KMS-11 (cell line): ENCODE measurements around the gene ARHGAP35.

Source experiments
- H2AFZ ChIP-seq: fragments of 200-600 bp; sonication (generic); 2 replicates; pipeline ENCODE4 v1.6.1; 2016; ENCODE audit warnings: antibody characterized with exemption, mixed run types, low read depth
- H3K27ac ChIP-seq: fragments of 200-600 bp; sonication (generic); 2 replicates; pipeline ENCODE4 v1.6.1; 2016; ENCODE audit warnings: mild to moderate bottlenecking, mixed run types
- H3K27me3 ChIP-seq: fragments of 200-600 bp; sonication (generic); 2 replicates; pipeline ENCODE4 v1.6.1; 2017; ENCODE audit warnings: mild to moderate bottlenecking, low read depth, mixed run types, moderate library complexity; ENCODE audit not compliant: insufficient read depth
- H3K36me3 ChIP-seq: fragments of 200-600 bp; sonication (generic); 2 replicates; pipeline ENCODE4 v1.6.1; 2017; ENCODE audit warnings: mild to moderate bottlenecking, mixed run types; ENCODE audit not compliant: insufficient read depth
- H3K4me1 ChIP-seq: fragments of 200-600 bp; sonication (generic); 2 replicates; pipeline ENCODE4 v1.6.1; 2016; ENCODE audit warnings: mild to moderate bottlenecking, low read depth, mixed run types; ENCODE audit not compliant: poor library complexity, severe bottlenecking
- H3K4me2 ChIP-seq: fragments of 200-600 bp; sonication (generic); 2 replicates; pipeline ENCODE4 v1.7.0; 2016; ENCODE audit warnings: mild to moderate bottlenecking, mixed run types
- H3K4me3 ChIP-seq: fragments of 200-600 bp; sonication (generic); IDR thresholded peaks from 2 replicates; pipeline ENCODE4 v1.6.1; 2017; ENCODE audit warnings: low read depth, low read length, mixed read lengths; ENCODE audit not compliant: insufficient read depth
- H3K79me2 ChIP-seq: fragments of 200-600 bp; sonication (generic); 2 replicates; pipeline ENCODE4 v1.6.1; 2016; ENCODE audit warnings: low read depth, mixed run types; ENCODE audit not compliant: insufficient read depth
- H3K9ac ChIP-seq: fragments of 200-600 bp; sonication (generic); 2 replicates; pipeline ENCODE4 v1.6.1; 2016; ENCODE audit warnings: mild to moderate bottlenecking, mixed run types
- H4K20me1 ChIP-seq: fragments of 200-600 bp; sonication (generic); 2 replicates; pipeline ENCODE4 v1.6.1; 2016; ENCODE audit warnings: mild to moderate bottlenecking, mixed run types; ENCODE audit not compliant: insufficient read depth
- TF ChIP-seq, protein P1 (sequence below): fragments of 200-600 bp; sonication (generic); conservative IDR thresholded peaks from 2 replicates; pipeline ENCODE4 v1.6.1; 2017; ENCODE audit warnings: low read depth, mild to moderate bottlenecking, antibody characterized with exemption, low read length, moderate library complexity, mixed read lengths

ARHGAP35 gene

GRCh38 chr19:46901701-46902401, 41.1 kb downstream of the ARHGAP35 start:
- peaks cover 8% of the 10 kb centered on the region; the same call in 1 of the 2 replicates for H4K20me1 ChIP-seq
- H3K9ac ChIP-seq: no peak overlapping the region

GRCh38 chr19:46902402-46902766, 41.6 kb downstream of the ARHGAP35 start:
- H4K20me1 ChIP-seq: peaks cover 8% of the 10 kb centered on the region; the same call in 1 of the 2 replicates
- no peaks in the 10 kb centered on the region for H3K36me3 ChIP-seq
- H3K4me2 ChIP-seq: no peak overlapping the region
- no peak overlapping the region for H3K27ac ChIP-seq
- TF ChIP-seq, protein P1, sequence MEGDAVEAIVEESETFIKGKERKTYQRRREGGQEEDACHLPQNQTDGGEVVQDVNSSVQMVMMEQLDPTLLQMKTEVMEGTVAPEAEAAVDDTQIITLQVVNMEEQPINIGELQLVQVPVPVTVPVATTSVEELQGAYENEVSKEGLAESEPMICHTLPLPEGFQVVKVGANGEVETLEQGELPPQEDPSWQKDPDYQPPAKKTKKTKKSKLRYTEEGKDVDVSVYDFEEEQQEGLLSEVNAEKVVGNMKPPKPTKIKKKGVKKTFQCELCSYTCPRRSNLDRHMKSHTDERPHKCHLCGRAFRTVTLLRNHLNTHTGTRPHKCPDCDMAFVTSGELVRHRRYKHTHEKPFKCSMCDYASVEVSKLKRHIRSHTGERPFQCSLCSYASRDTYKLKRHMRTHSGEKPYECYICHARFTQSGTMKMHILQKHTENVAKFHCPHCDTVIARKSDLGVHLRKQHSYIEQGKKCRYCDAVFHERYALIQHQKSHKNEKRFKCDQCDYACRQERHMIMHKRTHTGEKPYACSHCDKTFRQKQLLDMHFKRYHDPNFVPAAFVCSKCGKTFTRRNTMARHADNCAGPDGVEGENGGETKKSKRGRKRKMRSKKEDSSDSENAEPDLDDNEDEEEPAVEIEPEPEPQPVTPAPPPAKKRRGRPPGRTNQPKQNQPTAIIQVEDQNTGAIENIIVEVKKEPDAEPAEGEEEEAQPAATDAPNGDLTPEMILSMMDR: no peak
- H3K4me3 ChIP-seq: no peak overlapping the region
- H3K4me1 ChIP-seq: peaks cover 2% of the 10 kb centered on the region
- peaks cover 59% of the 10 kb centered on the region; the same call in 1 of the 2 replicates for H3K79me2 ChIP-seq
- no peak overlapping the region for H3K9ac ChIP-seq
- no peak overlapping the region for H2AFZ ChIP-seq
- H3K27me3 ChIP-seq: no peaks in the 10 kb centered on the region

More at GRCh38 chr19:46901701-46902401, 41.1 kb downstream of the ARHGAP35 start:
- Histone ChIP-seq H3K36me3 (no peaks in the 10 kb centered on the region), H3K4me2 (no peak overlapping the region), H3K79me2 (peaks cover 63% of the 10 kb centered on the region; the same call in 1 of the 2 replicates), H3K27ac (no peak overlapping the region), H3K4me1 (peaks cover 7% of the 10 kb centered on the region), H3K4me3 (no peak overlapping the region), H2AFZ (no peak overlapping the region), H3K27me3 (no peaks in the 10 kb centered on the region)
- TF ChIP-seq, protein P1: no peak

- Histone ChIP-seq H2AFZ (no peak overlapping the region), H3K36me3 (no peaks in the 10 kb centered on the region), H3K4me2 (no peak overlapping the region), H3K4me1 (no peaks in the 10 kb centered on the region), H3K9ac (no peak overlapping the region), H3K27me3 (no peaks in the 10 kb centered on the region), H3K27ac (no peak overlapping the region), H4K20me1 (peaks cover 5% of the 10 kb centered on the region; the same call in 1 of the 2 replicates), H3K79me2 (peaks cover 51% of the 10 kb centered on the region; the same call in 1 of the 2 replicates), H3K4me3 (no peak overlapping the region)
- TF ChIP-seq, protein P1: no peak
These were observed 42.7 kb downstream of the ARHGAP35 start for GRCh38 chr19:46903458-46903857.

DNA sequence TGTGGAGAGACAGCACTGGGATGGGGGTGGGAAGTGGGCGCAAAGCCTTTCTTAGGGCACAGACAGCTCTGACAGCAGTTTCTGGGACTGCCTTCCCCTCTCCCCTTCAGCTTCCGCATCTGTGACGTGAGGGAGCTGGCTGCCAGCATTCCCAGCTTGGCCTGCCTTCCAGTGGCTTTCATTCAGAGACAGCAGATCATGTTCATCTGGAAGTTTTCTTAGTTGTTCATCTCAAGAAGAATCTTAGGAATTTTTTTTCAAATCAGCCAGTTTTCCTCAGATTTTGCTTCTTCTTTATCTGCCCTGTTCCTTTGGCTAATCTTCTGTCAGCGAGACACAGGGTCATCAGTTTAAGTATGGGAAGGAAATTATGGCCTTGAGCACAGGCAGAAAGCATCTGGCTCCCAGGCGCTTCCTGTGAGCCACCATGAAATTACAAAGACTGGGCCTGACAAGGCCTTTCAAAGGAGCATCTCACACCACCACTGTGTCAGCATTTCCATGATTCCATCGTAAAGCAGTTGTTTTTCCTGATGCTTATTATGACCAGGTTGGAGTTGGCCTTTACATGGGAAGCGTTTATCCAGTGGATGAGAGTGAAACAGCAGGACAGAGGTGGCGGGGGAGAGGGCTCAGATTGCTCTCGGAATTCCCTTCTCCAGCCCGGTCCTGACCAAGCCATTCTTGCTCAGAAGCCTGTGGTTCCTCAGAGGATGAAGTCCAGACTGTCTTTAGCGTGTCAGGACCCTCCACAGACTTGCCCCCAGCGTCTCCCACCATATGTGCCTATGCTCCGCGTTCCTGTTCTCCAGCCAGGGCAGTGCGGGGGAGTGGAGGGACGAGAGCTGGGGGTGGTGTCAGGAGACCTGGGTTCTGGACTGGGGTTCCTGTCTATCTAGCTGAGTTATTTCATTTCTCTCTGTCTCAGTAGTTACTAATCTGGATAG, 43.6 kb downstream of the ARHGAP35 start:
- H3K79me2 ChIP-seq: peaks cover 52% of the 10 kb centered on the region; the same call in 1 of the 2 replicates
- H3K27ac ChIP-seq: no peak overlapping the region
- H3K27me3 ChIP-seq: no peaks in the 10 kb centered on the region
- H4K20me1 ChIP-seq: peaks cover 8% of the 10 kb centered on the region; the same call in 1 of the 2 replicates
- H3K36me3 ChIP-seq: no peaks in the 10 kb centered on the region
- no peak overlapping the region for H3K4me2 ChIP-seq
- TF ChIP-seq, protein P1: no peak
- no peak overlapping the region for H2AFZ ChIP-seq
- no peaks in the 10 kb centered on the region for H3K4me1 ChIP-seq
- no peak overlapping the region for H3K9ac ChIP-seq
- H3K4me3 ChIP-seq: no peak overlapping the region
